Measurements from ENCODE around the gene TRIO.

The TRIO gene

DNA sequence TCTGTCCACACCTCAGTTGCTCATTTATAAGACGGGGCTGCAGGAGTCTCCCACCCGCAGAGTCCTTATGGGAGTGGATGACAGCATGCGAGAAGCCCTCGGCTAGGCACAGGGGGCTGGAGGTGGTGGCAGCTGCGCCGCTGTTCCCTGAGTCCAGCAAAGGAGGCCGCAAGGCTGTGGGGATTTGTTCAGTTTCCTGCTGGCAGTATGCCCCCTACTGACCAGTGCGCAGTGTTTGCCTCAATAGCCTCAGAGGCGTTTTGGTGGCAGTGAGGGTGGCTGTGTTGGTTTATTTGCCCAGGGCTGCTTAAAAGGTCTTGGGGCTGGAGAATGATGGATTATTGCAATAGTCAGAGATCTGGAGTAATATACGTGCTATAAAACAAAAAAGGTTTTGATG is 262.1 kb downstream of the TRIO start:
- DNase-seq, result no peak

DNA sequence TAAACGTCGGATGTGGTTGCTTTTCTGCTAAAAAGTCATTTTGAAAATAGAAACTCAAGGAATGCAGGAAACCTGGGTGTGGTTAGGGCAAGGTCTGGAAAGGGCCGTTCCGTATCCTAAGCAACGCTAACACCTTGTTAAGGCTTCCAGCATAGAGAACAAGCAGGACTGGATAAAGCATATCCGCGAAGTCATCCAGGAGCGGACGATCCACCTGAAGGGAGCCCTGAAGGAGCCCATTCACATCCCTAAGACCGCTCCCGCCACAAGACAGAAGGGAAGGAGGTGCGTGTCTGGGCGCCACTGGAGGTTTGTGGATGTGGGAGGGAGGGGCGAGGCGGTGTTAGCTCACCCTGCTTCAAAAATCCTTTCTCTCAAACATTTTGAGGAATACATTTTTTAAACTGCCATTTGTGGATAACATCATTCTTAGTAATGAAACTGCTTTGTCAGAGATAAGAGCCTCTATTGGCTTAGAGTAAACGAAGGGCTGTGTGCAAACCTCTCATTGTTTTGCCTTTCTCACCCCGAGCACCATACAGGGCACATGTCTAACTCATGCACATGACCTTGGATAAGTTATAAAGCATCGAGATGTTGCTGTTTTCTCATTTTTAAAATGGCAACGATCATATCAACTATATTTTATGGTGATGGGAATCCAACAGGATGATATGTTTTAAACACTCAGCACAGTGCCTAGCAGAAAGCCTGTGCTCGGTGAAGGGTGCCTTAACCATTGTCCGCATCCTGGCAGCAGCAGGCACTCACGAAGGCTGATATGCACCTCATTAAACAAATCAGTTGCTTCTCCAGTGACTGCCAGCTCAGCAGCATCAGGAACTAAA is 262.8 kb downstream of the TRIO start:
- no peak for DNase-seq

GRCh38 chr5:14406554-14406849 is 263.4 kb downstream of the TRIO start:
- no peak for DNase-seq

DNA sequence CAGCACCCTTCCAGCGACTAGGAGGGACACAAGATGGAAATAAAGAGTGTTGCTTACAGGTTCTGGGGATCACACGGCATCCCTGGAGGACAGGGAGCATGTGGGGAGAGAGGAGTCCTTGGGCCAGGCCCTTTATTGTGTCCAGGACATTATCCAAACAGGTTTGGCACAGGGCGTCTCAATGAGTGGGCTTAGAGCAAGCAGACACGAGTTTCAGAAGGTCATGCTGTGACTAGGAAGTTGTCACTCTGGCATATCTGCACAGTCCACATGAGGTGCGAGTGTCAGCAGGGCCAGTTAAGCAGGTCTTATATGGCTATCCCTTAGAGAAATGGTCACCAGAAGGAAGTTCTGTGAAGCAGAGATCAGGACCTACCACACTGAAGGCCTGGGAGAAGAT is 263.9 kb downstream of the TRIO start:
- no peak for DNase-seq

- DNase-seq, result no peak
Measured at GRCh38 chr5:14407746-14408175, 264.6 kb downstream of the TRIO start.

- no peak for DNase-seq
Measured at GRCh38 chr5:14408969-14409586, 265.9 kb downstream of the TRIO start.

DNA sequence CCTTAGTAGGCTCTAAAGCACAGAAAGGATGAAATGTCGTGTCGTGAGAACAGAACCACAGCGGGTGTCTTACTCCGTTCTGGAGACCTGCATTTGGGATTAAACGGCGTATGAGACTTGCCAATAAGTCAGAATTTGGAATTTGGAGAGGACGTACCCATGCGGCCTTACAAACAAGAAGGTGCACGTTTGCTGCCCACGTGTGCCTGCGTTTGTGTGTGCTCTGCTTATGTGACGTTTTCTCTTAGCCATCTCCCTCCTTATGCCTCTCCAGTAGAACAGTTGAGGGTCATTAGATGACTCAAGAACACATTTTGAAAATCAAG is 266.9 kb downstream of the TRIO start:
- DNase-seq, result no peak

GRCh38 chr5:14410394-14411201 is 267.5 kb downstream of the TRIO start:
- no peak for DNase-seq

- no peak for DNase-seq
Measured at GRCh38 chr5:14411216-14411615, 268.1 kb downstream of the TRIO start.

GRCh38 chr5:14413331-14413750 is 270.2 kb downstream of the TRIO start:
- DNase-seq, result no peak

DNA sequence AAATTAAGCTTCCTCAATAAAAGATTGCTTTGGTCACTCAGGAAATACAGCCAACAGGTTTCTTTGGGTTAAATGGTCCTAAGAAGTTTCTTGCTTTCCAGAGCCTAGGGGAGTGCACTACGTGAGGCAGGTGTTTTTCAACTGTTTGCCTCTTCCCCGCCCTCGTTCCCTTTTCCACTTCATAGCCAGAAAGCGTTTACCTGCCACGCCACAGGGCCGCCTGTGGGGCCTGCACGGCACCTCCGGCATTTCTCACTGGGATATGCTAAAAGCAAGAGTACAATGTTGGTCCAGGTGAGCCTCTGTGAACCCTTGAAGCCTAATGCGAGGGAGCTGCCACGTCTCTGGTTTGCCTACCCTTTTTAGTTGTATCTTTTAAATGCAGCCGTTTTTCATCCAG is 270.9 kb downstream of the TRIO start:
- no peak for DNase-seq

- DNase-seq, result no peak
Measured at GRCh38 chr5:14414656-14415023, 271.5 kb downstream of the TRIO start.

- no peak for DNase-seq
Measured at GRCh38 chr5:14415024-14415697, 272.0 kb downstream of the TRIO start.

DNA sequence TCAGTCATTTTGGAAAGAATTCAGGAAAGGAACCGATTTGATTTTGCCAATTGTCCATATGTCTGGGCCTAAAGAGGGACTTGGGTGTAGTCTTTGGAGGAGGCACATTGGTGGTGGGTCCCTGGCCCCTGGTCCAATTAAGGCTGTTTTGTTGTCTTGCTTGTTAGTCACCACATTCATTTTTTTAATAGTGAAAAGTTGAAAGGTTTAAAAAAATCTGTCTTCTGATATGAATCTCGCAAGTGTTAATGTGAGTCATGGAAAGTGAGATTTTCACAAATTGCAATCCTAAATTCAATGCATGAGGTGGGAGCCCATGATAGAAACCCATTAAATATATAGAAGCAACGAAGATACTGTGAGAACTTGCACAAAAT is 272.5 kb downstream of the TRIO start:
- DNase-seq, result no peak

- DNase-seq, result no peak
Measured at GRCh38 chr5:14416621-14417275, 273.6 kb downstream of the TRIO start.

- no peak for DNase-seq
Measured at GRCh38 chr5:14417276-14417730, 274.2 kb downstream of the TRIO start.

DNA sequence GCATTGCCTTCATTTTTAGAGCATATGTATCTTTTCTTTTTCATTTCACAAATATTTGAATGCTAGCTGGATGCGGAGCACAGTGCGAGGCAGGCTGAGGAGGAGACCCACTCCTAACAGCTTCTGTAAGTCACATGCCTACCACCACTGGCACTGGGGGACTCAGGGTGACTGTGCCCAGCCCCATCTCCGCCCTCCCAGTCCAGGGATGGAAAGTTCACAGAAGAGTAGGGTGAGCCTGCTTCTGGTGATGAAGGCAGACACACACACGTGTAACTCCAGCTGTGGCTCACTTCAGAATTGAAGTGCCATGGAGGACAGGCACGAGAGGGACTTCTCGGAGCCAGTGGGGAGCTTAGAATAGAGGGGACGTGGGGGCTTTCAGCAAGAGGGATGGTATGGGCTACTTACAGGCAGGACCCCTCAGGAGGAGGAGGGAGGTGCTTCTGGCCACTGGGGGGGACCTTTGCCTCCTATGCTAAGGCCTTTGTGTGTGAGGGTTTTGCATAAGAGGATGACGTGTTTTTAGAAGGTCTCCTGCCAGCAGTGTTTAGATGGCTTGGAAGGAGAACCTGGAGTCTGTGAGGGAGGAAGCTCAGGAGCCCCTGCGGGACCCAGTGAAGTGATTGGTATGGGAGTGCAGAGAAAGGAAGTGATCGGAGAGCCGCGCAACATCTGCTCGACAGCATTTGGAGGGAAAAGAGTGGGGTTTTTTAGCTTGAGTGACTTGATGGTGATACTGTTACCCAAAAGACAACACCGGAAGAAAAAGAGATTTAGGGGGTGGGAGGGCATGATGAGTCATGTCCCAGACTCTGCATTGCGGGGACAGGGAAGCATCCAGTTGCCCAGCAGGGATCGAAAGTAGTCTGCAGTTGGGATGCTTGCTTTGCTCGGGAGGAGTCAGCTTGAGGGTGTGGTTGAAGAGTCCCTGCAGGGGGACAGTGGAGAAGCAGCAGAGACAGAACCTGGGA is 274.9 kb downstream of the TRIO start:
- no peak for DNase-seq

DNA sequence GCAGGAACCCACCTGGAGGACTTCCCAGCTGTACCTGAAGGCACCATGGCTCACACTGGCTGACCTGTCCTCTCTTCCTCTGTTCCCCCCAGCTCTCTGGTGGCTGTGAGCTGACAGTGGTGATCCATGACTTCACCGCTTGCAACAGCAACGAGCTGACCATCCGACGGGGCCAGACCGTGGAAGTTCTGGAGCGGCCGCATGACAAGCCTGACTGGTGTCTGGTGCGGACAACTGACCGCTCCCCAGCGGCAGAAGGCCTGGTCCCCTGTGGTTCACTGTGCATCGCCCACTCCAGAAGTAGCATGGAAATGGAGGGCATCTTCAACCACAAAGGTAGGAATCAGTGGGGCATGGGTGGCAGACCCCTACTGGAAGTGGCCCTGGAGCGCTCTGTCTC is 276.5 kb downstream of the TRIO start:
- DNase-seq, result no peak

DNA sequence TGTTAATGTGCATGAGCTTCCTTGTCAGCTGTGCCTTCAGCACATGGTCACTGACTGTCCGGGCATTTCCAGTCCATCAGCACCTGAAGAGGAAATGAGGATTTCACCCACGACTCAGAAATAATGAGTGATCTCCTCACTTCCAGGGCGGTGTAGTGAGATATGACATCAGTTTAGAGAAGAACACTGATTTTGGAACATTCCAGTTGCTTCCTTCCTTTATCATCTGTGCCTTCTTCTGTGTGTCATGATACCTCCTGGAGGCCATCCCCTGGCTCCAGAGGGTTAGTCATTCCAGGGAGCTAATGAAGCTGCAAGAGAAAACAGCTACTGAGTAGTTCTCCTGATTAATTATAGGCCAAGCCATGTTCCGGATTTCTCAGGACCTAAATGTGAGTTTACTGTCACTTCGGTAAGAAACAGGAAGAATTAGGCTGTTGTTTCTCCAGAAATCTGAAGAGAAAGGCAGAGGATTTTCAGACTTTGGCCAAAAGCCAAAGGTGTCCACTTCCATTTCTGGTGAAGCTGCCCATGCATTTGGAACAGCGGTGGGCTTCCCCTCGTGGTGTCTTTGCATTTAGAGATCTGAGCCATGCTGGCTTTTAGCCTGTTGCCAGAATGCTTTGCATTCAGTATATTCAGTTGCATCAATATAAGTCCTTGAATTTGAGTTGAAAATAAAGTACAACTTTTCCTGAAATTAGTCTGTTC is 277.1 kb downstream of the TRIO start:
- DNase-seq, result no peak

GRCh38 chr5:14421851-14422250 is 278.7 kb downstream of the TRIO start:
- DNase-seq, result no peak

Data from KG1 (cell line).